GM21825 (cell line): ENCODE measurements around the gene GZMB.
"Not testable (repeated sequence)": the region's sequence is repeated elsewhere in the genome, so short reads cannot be mapped to it uniquely, and the experiment has no call there.

Experiments
- ATAC-seq: cut with Tn5 transposase; IDR thresholded peaks from one replicate; pipeline ENCODE4 v1.9.1; 2021; ENCODE audit warnings: mild to moderate bottlenecking, moderate library complexity; ENCODE audit not compliant: unreplicated experiment

Gene GZMB

GRCh38 chr14:24631749-24632335 lies 2.1 kb downstream of the GZMB start:
- no peak for ATAC-seq

- no peak for ATAC-seq
Measured at GRCh38 chr14:24630872-24631477, 3.0 kb downstream of the GZMB start.

GRCh38 chr14:24630087-24630871 lies 3.7 kb downstream of the GZMB start:
- no peak for ATAC-seq

GRCh38 chr14:24629521-24629920 lies 4.5 kb downstream of the GZMB start:
- ATAC-seq, result no peak

- ATAC-seq, result no peak
Measured at GRCh38 chr14:24613747-24614146, 20.2 kb downstream of the GZMB start.

- no peak for ATAC-seq
Measured at GRCh38 chr14:24613241-24613640, 20.7 kb downstream of the GZMB start.

- no peak for ATAC-seq
Measured at GRCh38 chr14:24612196-24612595, 21.8 kb downstream of the GZMB start.

GRCh38 chr14:24609655-24610344 lies 24.2 kb downstream of the GZMB start, which contains the start of gene GZMH:
Gene GZMH (minus strand): TSS chr14:24609685. CDS start chr14:24609613, 72 bp downstream.
- no peak for ATAC-seq

GRCh38 chr14:24607635-24608514 lies 26.1 kb downstream of the GZMB start:
- ATAC-seq, result no peak

- ATAC-seq, result no peak
Measured at GRCh38 chr14:24607081-24607480, 26.9 kb downstream of the GZMB start.

- no peak for ATAC-seq
Measured at GRCh38 chr14:24606297-24606696, 27.7 kb downstream of the GZMB start.

- peak; percentile 86 for ATAC-seq
Measured at GRCh38 chr14:24605435-24606190, 28.4 kb downstream of the GZMB start.

GRCh38 chr14:24597403-24597802 lies 36.6 kb downstream of the GZMB start:
- no peak for ATAC-seq

- no peak for ATAC-seq
Measured at GRCh38 chr14:24595073-24595808, 38.7 kb downstream of the GZMB start.

- ATAC-seq, result not testable (repeated sequence)
Measured at GRCh38 chr14:24591004-24591403, 43.0 kb downstream of the GZMB start.

- not testable (repeated sequence) for ATAC-seq
Measured at GRCh38 chr14:24584402-24584801, 49.6 kb downstream of the GZMB start.
